SK-N-SH treated with all-trans-retinoic acid at 6 μM for 48 hours (cell line): ENCODE results near the gene PCSK5.

Source experiments
- ATAC-seq: fragments of 200-7000 bp; cut with Tn5 transposase; 3 replicates; pipeline ENCODE4 v1.9.1; 2020; ENCODE audit warnings: mild to moderate bottlenecking, moderate library complexity
- ARNTL ChIP-seq: fragments of 450-650 bp; formaldehyde crosslinking; IDR thresholded peaks from 2 replicates; pipeline ENCODE4 v1.5.0; 2020; ENCODE audit warnings: low read depth, mild to moderate bottlenecking, moderate library complexity, borderline replicate concordance
- BACH2 ChIP-seq: fragments of 250-450 bp; sonication (Bioruptor Pico); IDR thresholded peaks from 2 replicates; pipeline ENCODE4 v1.9.0; 2021; ENCODE audit warnings: mild to moderate bottlenecking, borderline replicate concordance
- CREB5 ChIP-seq: fragments of 250-450 bp; sonication (Bioruptor Pico); IDR thresholded peaks from 2 replicates; pipeline ENCODE4 v1.5.1; 2020; ENCODE audit warnings: low read depth, mild to moderate bottlenecking, moderate library complexity
- CSDC2 ChIP-seq: fragments of 250-450 bp; sonication (Bioruptor Pico); IDR thresholded peaks from 2 replicates; pipeline ENCODE4 v1.5.0; 2020; ENCODE audit warnings: mild to moderate bottlenecking, moderate library complexity
- CSRNP3 ChIP-seq: fragments of 250-450 bp; sonication (Bioruptor Pico); IDR thresholded peaks from 2 replicates; pipeline ENCODE4 v1.5.1; 2021; ENCODE audit warnings: mild to moderate bottlenecking, moderate library complexity
- GLIS3 ChIP-seq: fragments of 250-450 bp; sonication (Bioruptor Pico); IDR thresholded peaks from 2 replicates; pipeline ENCODE4 v1.5.0; 2020; ENCODE audit warnings: mild to moderate bottlenecking, moderate library complexity
- OSR1 ChIP-seq: fragments of 250-450 bp; sonication (Bioruptor Pico); IDR thresholded peaks from 2 replicates; pipeline ENCODE4 v1.8.0; 2022; ENCODE audit warnings: moderate library complexity, mild to moderate bottlenecking, inconsistent platforms
- PATZ1 ChIP-seq: fragments of 250-450 bp; sonication (Bioruptor Pico); IDR thresholded peaks from 2 replicates; pipeline ENCODE4 v1.8.0; 2020; ENCODE audit warnings: mild to moderate bottlenecking, moderate library complexity, borderline replicate concordance
- POU6F1 ChIP-seq: fragments of 250-450 bp; sonication (Bioruptor Pico); IDR thresholded peaks from 2 replicates; pipeline ENCODE4 v1.8.0; 2021; ENCODE audit warnings: low read depth, mild to moderate bottlenecking, moderate library complexity, borderline replicate concordance
- PPARA ChIP-seq: fragments of 250-450 bp; sonication (Bioruptor Pico); IDR thresholded peaks from 2 replicates; pipeline ENCODE4 v1.5.0; 2020; ENCODE audit warnings: mild to moderate bottlenecking, borderline replicate concordance
- RARB ChIP-seq: fragments of 250-450 bp; sonication (Bioruptor Pico); IDR thresholded peaks from 2 replicates; pipeline ENCODE4 v1.8.0; 2021; ENCODE audit warnings: mild to moderate bottlenecking, moderate library complexity
- SNAI2 ChIP-seq: fragments of 250-450 bp; sonication (Bioruptor Pico); IDR thresholded peaks from 2 replicates; pipeline ENCODE4 v1.5.0; 2020; ENCODE audit warnings: mild to moderate bottlenecking, moderate library complexity
- TCF4 ChIP-seq: fragments of 250-450 bp; sonication (Bioruptor Pico); IDR thresholded peaks from 2 replicates; pipeline ENCODE4 v1.8.0; 2021; ENCODE audit warnings: mild to moderate bottlenecking, moderate library complexity, borderline replicate concordance
- TOX ChIP-seq: fragments of 250-450 bp; sonication (Bioruptor Pico); IDR thresholded peaks from 2 replicates; pipeline ENCODE4 v1.8.0; 2021; ENCODE audit warnings: mild to moderate bottlenecking, moderate library complexity, borderline replicate concordance
- TSHZ2 ChIP-seq: fragments of 250-450 bp; sonication (Bioruptor Pico); IDR thresholded peaks from 2 replicates; pipeline ENCODE4 v1.5.0; 2020; ENCODE audit warnings: mild to moderate bottlenecking, moderate library complexity
- ZC3H10 ChIP-seq: fragments of 250-450 bp; sonication (Bioruptor Pico); IDR thresholded peaks from 2 replicates; pipeline ENCODE4 v1.5.1; 2021; ENCODE audit warnings: mild to moderate bottlenecking, moderate library complexity
- ZFP3 ChIP-seq: fragments of 250-450 bp; sonication (Bioruptor Pico); IDR thresholded peaks from 2 replicates; pipeline ENCODE4 v1.5.0; 2020; ENCODE audit warnings: mild to moderate bottlenecking, moderate library complexity
- ZFP30 ChIP-seq: fragments of 450-650 bp; formaldehyde crosslinking; IDR thresholded peaks from 2 replicates; pipeline ENCODE4 v1.5.0; 2022; ENCODE audit warnings: mild to moderate bottlenecking, moderate library complexity
- ZNF565 ChIP-seq: fragments of 450-650 bp; formaldehyde crosslinking; conservative IDR thresholded peaks from 2 replicates; pipeline ENCODE4 v1.5.0; 2020; ENCODE audit warnings: low read depth, mild to moderate bottlenecking, moderate library complexity
- ZNF70 ChIP-seq: fragments of 450-650 bp; formaldehyde crosslinking; IDR thresholded peaks from 2 replicates; pipeline ENCODE4 v1.5.0; 2020; ENCODE audit warnings: mild to moderate bottlenecking, moderate library complexity
- ZNF8 ChIP-seq: fragments of 450-650 bp; formaldehyde crosslinking; IDR thresholded peaks from 2 replicates; pipeline ENCODE4 v1.5.0; 2020; ENCODE audit warnings: mild to moderate bottlenecking, moderate library complexity

The PCSK5 gene

GRCh38 chr9:76101947-76102346 is 211.5 kb downstream of the PCSK5 start:
- ATAC-seq: no peak
- TF ChIP-seq TOX (no peak), ZNF70 (CRISPR knock-in tag) (no peak), TCF4 (CRISPR knock-in tag) (no peak), OSR1 (CRISPR knock-in tag) (no peak), ZC3H10 (CRISPR knock-in tag) (no peak), ZNF8 (no peak), BACH2 (CRISPR knock-in tag) (no peak), CREB5 (CRISPR knock-in tag) (no peak), ZFP3 (CRISPR knock-in tag) (no peak), ZNF565 (CRISPR knock-in tag) (no peak), PPARA (no peak)

- ATAC-seq: no peak
- TF ChIP-seq POU6F1 (CRISPR knock-in tag) (no peak), SNAI2 (CRISPR knock-in tag) (no peak), ZNF565 (CRISPR knock-in tag) (no peak), PATZ1 (CRISPR knock-in tag) (no peak), TOX (no peak), BACH2 (CRISPR knock-in tag) (no peak), RARB (CRISPR knock-in tag) (no peak), ARNTL (no peak), CSDC2 (CRISPR knock-in tag) (no peak), ZNF8 (no peak), ZFP30 (no peak), ZC3H10 (CRISPR knock-in tag) (no peak), ZNF70 (CRISPR knock-in tag) (no peak), ZFP3 (CRISPR knock-in tag) (no peak), TSHZ2 (no peak)
Observed at GRCh38 chr9:76103531-76104315, 213.2 kb downstream of the PCSK5 start.

GRCh38 chr9:76107482-76107881 is 217.0 kb downstream of the PCSK5 start:
- ATAC-seq: no peak
- no peak for TF ChIP-seq BACH2 (CRISPR knock-in tag)
- TF ChIP-seq ZFP30: no peak
- TF ChIP-seq CSRNP3: no peak
- TF ChIP-seq ARNTL: no peak
- no peak for TF ChIP-seq TCF4 (CRISPR knock-in tag)
- TF ChIP-seq GLIS3: no peak
